HCT116 (cell line): ENCODE data around the gene SH3PXD2A. TPM values are rescaled to one million over a fixed set of nuclear protein-coding genes. Genes with fewer than 3 reads are reported as not detected.

Source experiments
- ATAC-seq: fragments of 200-7000 bp; cut with Tn5 transposase; 2 replicates; pipeline ENCODE4 v1.9.1; 2020; ENCODE audit warnings: mild to moderate bottlenecking, moderate library complexity
- BruUV-seq: library from RNA; stranded (reverse); fragments of 400-500 nt; replicated peaks from 2 replicates; lab custom pipeline; 2021; lab: Mats Ljungman, UMichigan
- CTCF ChIA-PET: fragments of 300-600 bp; sonication (Branson Sonifier 250); formaldehyde crosslinking; loops from one replicate; lab custom pipeline; 2021; ENCODE audit warnings: antibody characterized with exemption; lab: Charles Lee
- POLR2A ChIA-PET: fragments of 300-600, 350-600 bp; sonication (Branson Sonifier 250); formaldehyde crosslinking; loops from one replicate; lab custom pipeline; 2021; ENCODE audit warnings: antibody characterized with exemption; lab: Charles Lee
- RAD21 ChIA-PET, 2 experiments: fragments of 300-600 bp; sonication (Branson Sonifier 250); formaldehyde crosslinking; loops; one replicate each; lab custom pipeline; 2023; ENCODE audit warnings: low total read pairs in 2 of 2; ENCODE audit not compliant: uncharacterized antibody in 2 of 2, unreplicated experiment in 2 of 2, low non-redundant PET in 1 of 2; lab: Charles Lee
- DNase-seq: peaks from one replicate; pipeline ENCODE4 v3.0.0-alpha.2; 2010; ENCODE audit warnings: low read depth, low spot score
- H2AFZ ChIP-seq: fragments of 200-600 bp; shearing (Covaris generic), sonication (generic); 2 replicates; pipeline ENCODE4 v1.6.1; 2017; ENCODE audit warnings: low read depth, mixed run types, mixed read lengths, antibody characterized with exemption, low read length; ENCODE audit not compliant: poor library complexity, severe bottlenecking
- H3K27ac ChIP-seq: 2 replicates; pipeline ENCODE4 v1.5.1; 2012; ENCODE audit warnings: low read depth, low read length
- H3K27me3 ChIP-seq: fragments of 200-600 bp; sonication (generic); 2 replicates; pipeline ENCODE4 v1.6.1; 2016; ENCODE audit warnings: mixed run types, low read length, mixed read lengths; ENCODE audit not compliant: insufficient read depth
- H3K36me3 ChIP-seq, 2 experiments: fragments of 200-500 bp in 1 of 2; fragments of 200-600 bp in 1 of 2; sonication (Bioruptor generic) in 1 of 2; sonication (generic) in 1 of 2; 2 replicates each; pipeline versions ENCODE4 v1.5.1 to v1.6.1; 2014 to 2016; ENCODE audit warnings: low read length in 2 of 2, inconsistent platforms in 1 of 2, mixed read lengths in 1 of 2, mixed run types in 1 of 2; ENCODE audit not compliant: insufficient read depth in 2 of 2, control insufficient read depth in 1 of 2
- H3K4me1 ChIP-seq, 2 experiments: fragments of 200-600 bp in 1 of 2; sonication (generic) in 1 of 2; 2 replicates each; pipeline versions ENCODE4 v1.5.1 to v1.6.1; 2012 to 2017; ENCODE audit warnings: low read length in 2 of 2, inconsistent platforms in 1 of 2, mild to moderate bottlenecking in 1 of 2, mixed read lengths in 1 of 2, mixed run types in 1 of 2, moderate library complexity in 1 of 2; ENCODE audit not compliant: insufficient read depth in 2 of 2, control insufficient read depth in 1 of 2
- H3K4me2 ChIP-seq: fragments of 200-600 bp; sonication (generic); 2 replicates; pipeline ENCODE4 v1.6.1; 2017; ENCODE audit warnings: mixed run types, low read length, mixed read lengths
- H3K4me3 ChIP-seq, 2 experiments: fragments of 200-600 bp in 1 of 2; sonication (generic) in 1 of 2; replicated peaks in 1 of 2; 2 replicates each; pipeline ENCODE4 v1.5.1; 2011 to 2016; ENCODE audit warnings: low read length in 2 of 2, control low read depth in 1 of 2, low read depth in 1 of 2, mild to moderate bottlenecking in 1 of 2, mixed read lengths in 1 of 2, mixed run types in 1 of 2
- H3K79me2 ChIP-seq: fragments of 200-600 bp; sonication (generic); 2 replicates; pipeline ENCODE4 v1.6.1; 2017; ENCODE audit warnings: mild to moderate bottlenecking, mixed run types, low read length, moderate library complexity, mixed read lengths; ENCODE audit not compliant: insufficient read depth
- H3K9ac ChIP-seq: fragments of 200-600 bp; sonication (generic); 2 replicates; pipeline ENCODE4 v1.6.1; 2016; ENCODE audit warnings: low read length, mixed read lengths
- H3K9me2 ChIP-seq: fragments of 200-600 bp; sonication (generic), shearing (Covaris generic); 2 replicates; pipeline ENCODE4 v1.6.1; 2017; ENCODE audit warnings: mixed run types, mild to moderate bottlenecking, moderate library complexity; ENCODE audit not compliant: insufficient read depth
- H3K9me3 ChIP-seq, 2 experiments: fragments of 200-500 bp in 1 of 2; fragments of 200-600 bp in 1 of 2; sonication (Bioruptor generic) in 1 of 2; sonication (generic) in 1 of 2; 2 replicates each; pipeline ENCODE4 v1.6.1; 2014 to 2017; ENCODE audit warnings: low read length in 2 of 2, mixed read lengths in 2 of 2, inconsistent platforms in 1 of 2, low read depth in 1 of 2, mild to moderate bottlenecking in 1 of 2, mixed run types in 1 of 2, moderate library complexity in 1 of 2; ENCODE audit not compliant: control insufficient read depth in 1 of 2, insufficient read depth in 1 of 2
- H4K20me1 ChIP-seq: fragments of 200-600 bp; sonication (generic), shearing (Covaris generic); 2 replicates; pipeline ENCODE4 v1.6.1; 2017; ENCODE audit warnings: mixed run types, mild to moderate bottlenecking, moderate library complexity; ENCODE audit not compliant: insufficient read depth
- CBX3 ChIP-seq: IDR thresholded peaks from 2 replicates; pipeline ENCODE4 v1.6.1; 2012; ENCODE audit warnings: low read depth
- CTCF ChIP-seq, 3 experiments: fragments of 200-600 bp in 1 of 3; sonication (generic) in 1 of 3; IDR thresholded peaks in 2 of 3; conservative IDR thresholded peaks in 1 of 3; 2 replicates each; pipeline ENCODE4 v1.5.1; 2012 to 2017; ENCODE audit warnings: low read depth in 2 of 3, low read length in 2 of 3, antibody characterized with exemption in 1 of 3, borderline replicate concordance in 1 of 3, control low read depth in 1 of 3, mild to moderate bottlenecking in 1 of 3, mixed read lengths in 1 of 3, mixed run types in 1 of 3, moderate library complexity in 1 of 3; ENCODE audit not compliant: insufficient read depth in 1 of 3
- EGR1 ChIP-seq: IDR thresholded peaks from 2 replicates; pipeline ENCODE4 v1.6.1; 2012; ENCODE audit warnings: low read depth
- EZH2 ChIP-seq: fragments of 200-600 bp; sonication (generic); IDR thresholded peaks from 2 replicates; pipeline ENCODE4 v1.6.1; 2017; ENCODE audit warnings: antibody characterized with exemption, mixed run types
- FOSL1 ChIP-seq: IDR thresholded peaks from 2 replicates; pipeline ENCODE4 v1.6.1; 2012; ENCODE audit warnings: low read depth
- JUND ChIP-seq: IDR thresholded peaks from 2 replicates; pipeline ENCODE4 v1.6.1; 2012
- MAX ChIP-seq: IDR thresholded peaks from 2 replicates; pipeline ENCODE4 v1.6.1; 2012
- POLR2A ChIP-seq: IDR thresholded peaks from 2 replicates; pipeline ENCODE4 v1.7.0; 2011; ENCODE audit warnings: borderline replicate concordance; ENCODE audit not compliant: insufficient read depth, insufficient read length; ENCODE audit errors: extremely low read depth
- RAD21 ChIP-seq: IDR thresholded peaks from 2 replicates; pipeline ENCODE4 v1.6.1; 2012; ENCODE audit warnings: low read depth, mild to moderate bottlenecking
- REST ChIP-seq: IDR thresholded peaks from 2 replicates; pipeline ENCODE4 v1.6.1; 2012; ENCODE audit warnings: low read depth
- SRF ChIP-seq: IDR thresholded peaks from 2 replicates; pipeline ENCODE4 v1.6.1; 2012; ENCODE audit warnings: low read depth
- TCF7L2 ChIP-seq: IDR thresholded peaks from 2 replicates; pipeline ENCODE4 v1.7.0; 2011; ENCODE audit warnings: borderline replicate concordance, inconsistent platforms; ENCODE audit not compliant: insufficient read depth, insufficient read length; ENCODE audit errors: extremely low read depth
- intact Hi-C: fragments of 100-400 bp; cut with micrococcal nuclease; formaldehyde crosslinking; loops from 2 replicates; pipeline ENCODE4 v1.10.0; 2022
- total RNA-seq: library from RNA; stranded (reverse); gene quantifications from one replicate; pipeline ENCODE4 v1.2.1, GENCODE V29; 2021; ENCODE audit not compliant: unreplicated experiment

SH3PXD2A gene
- total RNA-seq, 1 experiment from 2014 or later: 8.7 TPM

- CTCF ChIA-PET: no interaction called here
- intact Hi-C loops: no loop called here
- ATAC-seq: no peak
Observed at GRCh38 chr10:103727991-103728689, 127.2 kb downstream of the SH3PXD2A start.

GRCh38 chr10:103727546-103727963, 127.8 kb downstream of the SH3PXD2A start:
- DNase-seq (no peak), ATAC-seq (no peak)
- ChIA-PET POLR2A (no interaction called here), CTCF (no interaction called here), RAD21 (no interaction called here)
- Histone ChIP-seq H3K9me2 (no peaks in the 10 kb centered on the region), H3K9me3 (no peaks in the 10 kb centered on the region), H3K27me3 (no peaks in the 10 kb centered on the region), H3K27ac (no peak overlapping the region), H3K9ac (no peak overlapping the region), H3K36me3 (no peaks in the 10 kb centered on the region), H3K4me2 (no peak overlapping the region), H3K79me2 (no peaks in the 10 kb centered on the region), H3K4me1 (peaks cover 0 to 9% of the 10 kb centered on the region in 2 experiments; a peak in 2 of 4 replicates), H2AFZ (no peak overlapping the region), H3K4me3 (no peak overlapping the region), H4K20me1 (no peaks in the 10 kb centered on the region)
- no TSS peak for BruUV-seq
- intact Hi-C loops: no loop called here
- no peak for TF ChIP-seq POLR2A
- TF ChIP-seq EZH2: no peak
- TF ChIP-seq CTCF (IDR thresholded peaks at IDR 0.05 in 2 of 3, conservative IDR thresholded peaks at IDR 0.05 in 1 of 3; ENCODE audit: borderline replicate concordance in 1 of 3, insufficient read depth in 1 of 3, low read depth in 2 of 3, low read length in 2 of 3): no peak
- TF ChIP-seq CBX3: no peak
- TF ChIP-seq REST: no peak
- TF ChIP-seq SRF: no peak
- no peak for TF ChIP-seq JUND
- no peak for TF ChIP-seq EGR1
- TF ChIP-seq TCF7L2: no peak
- no peak for TF ChIP-seq FOSL1
- TF ChIP-seq MAX: no peak

More at GRCh38 chr10:103727991-103728689, 127.2 kb downstream of the SH3PXD2A start:
- peaks cover 0 to 14% of the 10 kb centered on the region in 2 experiments; a peak in 2 of 4 replicates for H3K4me1 ChIP-seq
- no peak overlapping the region for H2AFZ ChIP-seq
- RAD21 ChIA-PET: interaction anchor here in 1 of 2 experiments (0.6 kb wide), 1 partner anchor 25 kb away, joined by 3 read pairs; no protein-coding TSS in a partner anchor
- H3K79me2 ChIP-seq: no peaks in the 10 kb centered on the region
- H3K9me2 ChIP-seq: no peaks in the 10 kb centered on the region
- no peak overlapping the region for H3K27ac ChIP-seq
- BruUV-seq: no TSS peak
- no peaks in the 10 kb centered on the region for H3K36me3 ChIP-seq
- H3K27me3 ChIP-seq: no peaks in the 10 kb centered on the region
- H3K9me3 ChIP-seq: no peaks in the 10 kb centered on the region
- H4K20me1 ChIP-seq: no peaks in the 10 kb centered on the region
- H3K9ac ChIP-seq: no peak overlapping the region
- no peak for DNase-seq
- H3K4me3 ChIP-seq: no peak overlapping the region
- no peak overlapping the region for H3K4me2 ChIP-seq
- POLR2A ChIA-PET: no interaction called here
- TF ChIP-seq POLR2A: no peak
- no peak for TF ChIP-seq RAD21
- no peak for TF ChIP-seq EGR1
- TF ChIP-seq, all 23 proteins: peak for 0
